Sigmoid colon (tissue), 7 donors: ENCODE results near the gene NFIA. TPM values are rescaled to one million over a fixed set of nuclear protein-coding genes. Genes with fewer than 3 reads are reported as not detected.
A peak's percentile ranks its signal among the peaks of the same experiment; 100 is the strongest.

ENCODE experiments used
- DNase-seq: peaks from one replicate; pipeline ENCODE4 v3.0.0-alpha.2; 2019
- H3K27ac ChIP-seq, 4 donors: fragments of 200-600 bp; sonication (generic); one replicate each; pipeline ENCODE4 v1.5.1; 2016 to 2019; ENCODE audit warnings: mild to moderate bottlenecking in 1 of 4
- H3K27me3 ChIP-seq, 3 donors: fragments of 200-600 bp; sonication (generic); one replicate each; pipeline ENCODE4 v1.5.1; 2019; ENCODE audit warnings: mild to moderate bottlenecking in 1 of 3
- H3K36me3 ChIP-seq, 4 donors: fragments of 200-600 bp; sonication (generic); one replicate each; pipeline ENCODE4 v1.5.1; 2016 to 2019
- H3K4me1 ChIP-seq, 4 donors: fragments of 200-600 bp; sonication (generic); one replicate each; pipeline ENCODE4 v1.5.1; 2017 to 2019
- H3K4me3 ChIP-seq, 4 donors: fragments of 200-600 bp; sonication (generic); one replicate each; pipeline ENCODE4 v1.5.1; 2017 to 2019; ENCODE audit warnings: mild to moderate bottlenecking in 2 of 4, moderate library complexity in 1 of 4
- H3K9me3 ChIP-seq, 4 donors: fragments of 200-600 bp in 3 of 4; sonication (generic) in 3 of 4; one replicate each; pipeline versions ENCODE4 v1.5.1 to v1.6.1; 2013 to 2019
- EP300 ChIP-seq, 4 donors: sonication (generic); formaldehyde crosslinking; IDR thresholded peaks; one replicate each; pipeline ENCODE4 v1.6.1; 2017; ENCODE audit warnings: antibody characterized with exemption in 4 of 4
- POLR2A ChIP-seq, 2 donors: fragments of 450-650 bp; IDR thresholded peaks; one replicate each; pipeline ENCODE4 v1.6.1; 2016; ENCODE audit warnings: antibody characterized with exemption in 2 of 2, mild to moderate bottlenecking in 2 of 2, moderate library complexity in 2 of 2
- POLR2AphosphoS5 ChIP-seq, 4 donors: sonication (generic); formaldehyde crosslinking; IDR thresholded peaks; one replicate each; pipeline ENCODE4 v1.6.1; 2017; ENCODE audit warnings: antibody characterized with exemption in 4 of 4
- WGBS, 2 donors: extraction: QIAGEN DNeasy Blood & Tissue Kit; methylation state at CpG; one replicate each; pipeline ENCODE4 v1.1.7; 2013; 5-methylcytosine and 5-hydroxymethylcytosine counted together
- intact Hi-C: fragments of 100-400 bp; cut with DNase I; formaldehyde crosslinking; loops from one replicate; pipeline ENCODE4 v1.15.1; 2023
- polyA plus RNA-seq, 3 donors: library from polyadenylated mRNA; stranded (reverse); fragments of 200-250 nt; gene quantifications; one replicate each; pipeline ENCODE4 v1.2.3, GENCODE V29; 2013
- total RNA-seq, 4 donors: library from RNA; depleted of rRNA; stranded (reverse); fragments of >200 nt; gene quantifications; one replicate each; pipeline ENCODE4 v1.1.0, GENCODE V29; 2016
- TF ChIP-seq, protein P1 (sequence below), 4 experiments: fragments of 450-650 bp in 3 of 4; fragments of 200-600 bp in 1 of 4; IDR thresholded peaks; one replicate each; pipeline ENCODE4 v1.5.1; 2016 to 2019; ENCODE audit warnings: antibody characterized with exemption in 4 of 4, mild to moderate bottlenecking in 3 of 4, moderate library complexity in 2 of 4
- donor health status: healthy with polysubstance abuse.
- donor health status: Bipolar disorder and iron deficiency.
- donor health status: healthy.

NFIA gene
- total and polyA plus RNA-seq, 7 donors, result 2.3 to 154 (median 79.7) TPM

DNA sequence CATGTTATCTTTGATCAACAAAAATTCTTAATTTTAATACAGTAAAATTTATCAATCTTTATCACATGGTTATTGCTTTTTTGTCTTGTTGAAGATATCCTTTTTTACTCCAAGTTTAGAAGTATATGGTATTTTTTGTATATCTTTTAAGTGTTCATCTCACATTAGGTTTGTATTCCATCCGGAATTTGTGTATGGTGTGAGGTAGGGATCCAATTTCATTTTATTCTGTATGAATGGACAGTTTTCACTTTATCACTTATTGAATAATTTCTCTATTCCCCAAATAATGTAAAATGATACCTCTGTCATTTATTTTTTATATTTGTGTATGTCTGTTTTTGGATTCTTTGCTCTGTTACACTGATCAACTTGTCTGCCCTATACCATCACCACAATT lies 25.3 kb downstream of the NFIA start:
- H3K9me3 ChIP-seq, result peaks cover 0 to 7% (median 0%) of the 10 kb centered on the region in 4 donors
- peaks cover 0 to 44% (median 30%) of the 10 kb centered on the region in 4 donors for H3K4me1 ChIP-seq
- DNase-seq, result no peak

DNA sequence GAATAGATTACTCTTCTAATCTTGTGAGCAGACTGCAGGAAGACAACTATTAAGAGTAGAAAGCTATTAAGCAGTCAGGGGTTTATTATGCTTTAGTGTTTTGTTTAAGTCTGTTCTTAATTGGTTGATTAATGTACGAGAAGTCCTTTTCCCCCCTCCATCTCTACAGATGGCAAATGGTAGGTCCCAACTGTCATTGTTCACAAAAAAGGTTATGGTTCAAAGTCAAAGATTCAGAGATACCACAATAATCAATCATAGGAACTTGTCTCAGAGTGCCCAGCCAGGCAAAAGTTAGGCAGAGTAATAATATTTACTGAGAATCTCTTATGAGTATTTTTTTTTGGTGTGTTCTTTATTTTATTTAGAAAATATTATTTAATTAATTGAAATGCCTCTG lies 26.8 kb downstream of the NFIA start:
- TF ChIP-seq, protein P1, sequence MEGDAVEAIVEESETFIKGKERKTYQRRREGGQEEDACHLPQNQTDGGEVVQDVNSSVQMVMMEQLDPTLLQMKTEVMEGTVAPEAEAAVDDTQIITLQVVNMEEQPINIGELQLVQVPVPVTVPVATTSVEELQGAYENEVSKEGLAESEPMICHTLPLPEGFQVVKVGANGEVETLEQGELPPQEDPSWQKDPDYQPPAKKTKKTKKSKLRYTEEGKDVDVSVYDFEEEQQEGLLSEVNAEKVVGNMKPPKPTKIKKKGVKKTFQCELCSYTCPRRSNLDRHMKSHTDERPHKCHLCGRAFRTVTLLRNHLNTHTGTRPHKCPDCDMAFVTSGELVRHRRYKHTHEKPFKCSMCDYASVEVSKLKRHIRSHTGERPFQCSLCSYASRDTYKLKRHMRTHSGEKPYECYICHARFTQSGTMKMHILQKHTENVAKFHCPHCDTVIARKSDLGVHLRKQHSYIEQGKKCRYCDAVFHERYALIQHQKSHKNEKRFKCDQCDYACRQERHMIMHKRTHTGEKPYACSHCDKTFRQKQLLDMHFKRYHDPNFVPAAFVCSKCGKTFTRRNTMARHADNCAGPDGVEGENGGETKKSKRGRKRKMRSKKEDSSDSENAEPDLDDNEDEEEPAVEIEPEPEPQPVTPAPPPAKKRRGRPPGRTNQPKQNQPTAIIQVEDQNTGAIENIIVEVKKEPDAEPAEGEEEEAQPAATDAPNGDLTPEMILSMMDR (IDR thresholded peaks at IDR 0.05), result no peak
- TF ChIP-seq POLR2A (IDR thresholded peaks at IDR 0.05) (no peak), EP300 (IDR thresholded peaks at IDR 0.05) (no peak), POLR2AphosphoS5 (IDR thresholded peaks at IDR 0.05) (no peak)
- no peak overlapping the region for H3K27ac ChIP-seq
- DNase-seq, result no peak
- no peak overlapping the region for H3K4me3 ChIP-seq
- 70 to 80% methylated on average over 1 of the region's 1 CpG for WGBS, 2 donors
- H3K9me3 ChIP-seq, result peaks cover 0 to 7% (median 0%) of the 10 kb centered on the region in 4 donors
- H3K4me1 ChIP-seq, result peaks cover 0 to 34% (median 23%) of the 10 kb centered on the region in 4 donors
- no peaks in the 10 kb centered on the region for H3K36me3 ChIP-seq
- H3K27me3 ChIP-seq, result no peaks in the 10 kb centered on the region
- intact Hi-C loops, result no loop called here

More for the DNA sequence above, 25.3 kb downstream of the NFIA start:
- Histone ChIP-seq H3K27ac (no peak overlapping the region), H3K4me3 (no peak overlapping the region), H3K27me3 (no peaks in the 10 kb centered on the region), H3K36me3 (no peaks in the 10 kb centered on the region)
- 94 to 97% methylated on average over 1 of the region's 1 CpG for WGBS, 2 donors
- TF ChIP-seq EP300 (IDR thresholded peaks at IDR 0.05), result no peak
- intact Hi-C loops, result no loop called here

- no peaks in the 10 kb centered on the region for H3K36me3 ChIP-seq
- intact Hi-C loops, result no loop called here
- H3K4me3 ChIP-seq, result no peak overlapping the region
- H3K27ac ChIP-seq, result no peak overlapping the region
- no peaks in the 10 kb centered on the region for H3K27me3 ChIP-seq
- peaks cover 0 to 34% (median 25%) of the 10 kb centered on the region in 4 donors for H3K4me1 ChIP-seq
- no peak for DNase-seq
- TF ChIP-seq POLR2AphosphoS5 (IDR thresholded peaks at IDR 0.05), result no peak
- TF ChIP-seq EP300 (IDR thresholded peaks at IDR 0.05), result no peak
- TF ChIP-seq, protein P1 (IDR thresholded peaks at IDR 0.05), result no peak
- no peak for TF ChIP-seq POLR2A (IDR thresholded peaks at IDR 0.05)
- H3K9me3 ChIP-seq, result peaks cover 0 to 7% (median 0%) of the 10 kb centered on the region in 4 donors
Measured at GRCh38 chr1:61109910-61110309, 27.5 kb downstream of the NFIA start.

GRCh38 chr1:61110554-61110953 lies 28.2 kb downstream of the NFIA start:
- TF ChIP-seq EP300 (IDR thresholded peaks at IDR 0.05) (no peak), POLR2A (IDR thresholded peaks at IDR 0.05) (no peak), POLR2AphosphoS5 (IDR thresholded peaks at IDR 0.05) (no peak)
- TF ChIP-seq, protein P1 (IDR thresholded peaks at IDR 0.05), result no peak
- Histone ChIP-seq H3K4me1 (peaks cover 0 to 33% (median 29%) of the 10 kb centered on the region in 4 donors), H3K27ac (peak overlapping the region; percentile 35 to 60 (median 52)), H3K27me3 (no peaks in the 10 kb centered on the region), H3K4me3 (no peak overlapping the region), H3K9me3 (peaks cover 0 to 7% (median 0%) of the 10 kb centered on the region in 4 donors), H3K36me3 (no peaks in the 10 kb centered on the region)
- DNase-seq, result no peak
- intact Hi-C loops, result no loop called here
- WGBS, 2 donors, result 85 to 94% methylated on average over 1 of the region's 1 CpG

DNA sequence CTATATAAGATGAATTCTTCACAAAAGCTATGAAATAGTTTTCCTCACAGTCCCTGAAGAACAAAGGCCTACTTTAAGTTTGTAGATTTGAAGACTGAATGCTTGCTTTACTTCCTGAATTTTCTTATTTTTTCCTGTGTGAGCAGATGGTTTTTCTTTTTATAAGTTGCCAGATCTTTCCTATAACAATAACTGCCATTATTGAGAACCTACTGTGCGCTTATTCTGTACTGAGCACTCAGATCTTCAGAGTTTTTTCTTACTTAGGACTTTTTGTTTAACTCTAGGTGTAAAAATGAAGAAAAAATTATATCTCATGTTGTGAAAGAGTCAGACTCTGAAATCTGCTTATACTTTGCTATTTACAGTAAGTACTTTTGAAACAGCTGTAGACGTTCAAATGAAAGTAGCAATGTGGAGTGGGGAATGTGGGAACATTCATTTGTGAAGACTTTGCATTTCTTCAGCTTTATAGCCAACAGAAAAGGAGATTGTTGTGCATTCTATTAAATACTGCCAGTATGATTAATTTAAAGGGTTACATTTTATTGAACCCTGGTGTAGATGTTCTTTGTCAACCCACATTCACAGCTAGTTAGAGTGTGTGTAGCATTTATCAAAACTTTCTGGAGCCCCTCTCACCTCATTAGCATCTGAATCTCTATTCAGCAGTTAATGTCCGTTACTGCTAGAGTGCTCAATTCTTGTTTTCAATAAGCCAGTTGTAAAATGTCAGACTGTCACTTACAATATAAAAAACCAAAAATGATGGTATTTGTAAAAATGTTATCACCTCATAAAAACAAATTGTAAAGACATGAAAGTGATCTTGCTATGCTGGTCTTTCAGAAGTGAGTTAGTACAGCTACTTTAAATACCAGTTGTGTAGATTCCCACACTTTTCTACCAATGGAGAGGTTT lies 29.0 kb downstream of the NFIA start:
- TF ChIP-seq EP300 (IDR thresholded peaks at IDR 0.05) (no peak), POLR2AphosphoS5 (IDR thresholded peaks at IDR 0.05) (peak in 1 of 4 donors; percentile 10)
- H3K4me1 ChIP-seq, result peaks cover 0 to 37% (median 35%) of the 10 kb centered on the region in 4 donors
- peaks cover 0 to 7% (median 0%) of the 10 kb centered on the region in 4 donors for H3K9me3 ChIP-seq
- intact Hi-C loops, result no loop called here
- H3K36me3 ChIP-seq, result no peaks in the 10 kb centered on the region
- 74 to 84% methylated on average over 3 of the region's 3 CpGs for whole genome bisulfite sequencing, 2 donors
- H3K27ac ChIP-seq, result peak overlapping the region; percentile 35 to 60 (median 52)
- H3K4me3 ChIP-seq, result no peak overlapping the region
- no peaks in the 10 kb centered on the region for H3K27me3 ChIP-seq
- DNase-seq, result no peak
